ENCODE measurements around the gene REXO1. TPM values are rescaled to one million over a fixed set of nuclear protein-coding genes. Genes with fewer than 3 reads are reported as not detected.

Gene REXO1
- total and polyA plus RNA-seq, 9 of the 15 experiments (the other 6 are each of a cell fraction or from before 2014, with no cell fraction given), result 0.04 to 63.3 (median 15.8) TPM

- intact Hi-C loops (cut with micrococcal nuclease) (no loop called here), in situ Hi-C loops (cut with MboI) (no loop called here)
- ChIA-PET POLR2A (interaction anchor here (0.6 to 5.2 kb wide), 12 partner anchors 9 to 207 kb away, joined by 3 to 46 read pairs (median 3); no protein-coding TSS in a partner anchor), CTCF (ENCODE audit: low intra/inter-chr PET ratio) (no interaction called here)
- H3K9me1 ChIP-seq (ENCODE audit: control insufficient read depth, insufficient read depth, low read length), result peaks cover 1% of the 10 kb centered on the region
- DNase-seq (ENCODE audit: extremely low read depth in 1 of 4, low spot score in 3 of 4), result peak; percentile 87 to 98 (median 92)
- H3K9ac ChIP-seq (ENCODE audit: insufficient read depth in 1 of 2, low read depth in 2 of 2, low read length in 2 of 2), result peak overlapping the region; percentile 83 to 97
- H4K20me1 ChIP-seq (replicated peaks; ENCODE audit: control insufficient read depth, insufficient read depth, low read length), result peaks cover 15% of the 10 kb centered on the region
- H3K36me3 ChIP-seq (ENCODE audit: control insufficient read depth, insufficient read depth, low read length), result peaks cover 27% of the 10 kb centered on the region; the same call in 1 of the 3 replicates
- under 1% methylated on average over 24 of the region's 33 CpGs for WGBS (ENCODE audit: insufficient coverage, low coverage, missing lambda C conversion rate)
- H2AFZ ChIP-seq (ENCODE audit: low read depth, low read length), result no peak overlapping the region; the same call in 1 of the 2 replicates
- H3K79me2 ChIP-seq (ENCODE audit: control insufficient read depth, insufficient read depth, low read length), result peaks cover 90% of the 10 kb centered on the region
- peak overlapping the region; percentile 57 for H3K4me3 ChIP-seq
- BruUV-seq (replicated peaks), result no TSS peak
- peak; percentile 94 for FAIRE-seq
- peak overlapping the region; percentile 94 for H3K4me2 ChIP-seq (ENCODE audit: insufficient read depth, low read length)
- peaks cover 65 to 97% of the 10 kb centered on the region in 2 experiments for H3K4me1 ChIP-seq (replicated peaks in 1 of 2; ENCODE audit: control insufficient read depth in 2 of 2, insufficient read depth in 2 of 2, low read length in 2 of 2)
- H3K27me3 ChIP-seq (ENCODE audit: control insufficient read depth in 2 of 2, insufficient read depth in 2 of 2, low read length in 2 of 2), result no peaks in the 10 kb centered on the region
- peak; percentile 78 for ATAC-seq
- H3K9me3 ChIP-seq (replicated peaks; ENCODE audit: control insufficient read depth, insufficient read depth, low read depth, low read length), result no peaks in the 10 kb centered on the region
- peak overlapping the region; percentile 90 for H3K27ac ChIP-seq (ENCODE audit: extremely low read depth, low read depth, low read length)
- TF ChIP-seq FOXM1 (IDR thresholded peaks at IDR 0.05; ENCODE audit: low read depth) (no peak), FOXM1 (CRISPR knock-in tag; IDR thresholded peaks at IDR 0.05; ENCODE audit: low read depth) (peak; percentile 62; the same call in 1 of the 2 replicates), E2F4 (CRISPR knock-in tag; IDR thresholded peaks at IDR 0.05; ENCODE audit: low read depth) (0 out of 2 replicates have a peak, but pooled peaks have one; percentile 16), ZNF146 (CRISPR knock-in tag; IDR thresholded peaks at IDR 0.05; ENCODE audit: unreplicated experiment) (peak; percentile 28), MTA1 (IDR thresholded peaks at IDR 0.05; ENCODE audit: borderline replicate concordance) (0 out of 2 replicates have a peak, but pooled peaks have one; percentile 16), ZNF740 (CRISPR knock-in tag; IDR thresholded peaks at IDR 0.05) (0 out of 2 replicates have a peak, but pooled peaks have one; percentile 23), ZNF740 (tag; IDR thresholded peaks at IDR 0.05) (no peak), MNT (conservative IDR thresholded peaks at IDR 0.05) (peak; percentile 57 to 76; a peak in 3 of 4 replicates), DEAF1 (CRISPR knock-in tag; IDR thresholded peaks at IDR 0.05) (no peak), ARID3B (CRISPR knock-in tag; IDR thresholded peaks at IDR 0.05; ENCODE audit: borderline replicate concordance) (no peak), XRCC4 (IDR thresholded peaks at IDR 0.05; ENCODE audit: extremely low read depth, insufficient read depth, insufficient read length) (no peak), RBM22 (IDR thresholded peaks at IDR 0.05; ENCODE audit: low read depth, low read length, poor library complexity, severe bottlenecking) (no peak)
Observed at GRCh38 chr19:1855040-1855827, 7.0 kb upstream of the REXO1 start.

All from K562 (cell line).